ENCODE measurements around the gene OR9K2.
"Not testable (repeated sequence)": the region's sequence is repeated elsewhere in the genome, so short reads cannot be mapped to it uniquely, and the experiment has no call there.

OR9K2 gene

GRCh38 chr12:55126106-55126505, at the start of gene OR9K2:
Gene OR9K2, plus strand, starts transcription at chr12:55126406. Its CDS starts 3,429 bp downstream, at chr12:55129835.
- no peak for DNase-seq (ENCODE audit: low spot score)

DNA sequence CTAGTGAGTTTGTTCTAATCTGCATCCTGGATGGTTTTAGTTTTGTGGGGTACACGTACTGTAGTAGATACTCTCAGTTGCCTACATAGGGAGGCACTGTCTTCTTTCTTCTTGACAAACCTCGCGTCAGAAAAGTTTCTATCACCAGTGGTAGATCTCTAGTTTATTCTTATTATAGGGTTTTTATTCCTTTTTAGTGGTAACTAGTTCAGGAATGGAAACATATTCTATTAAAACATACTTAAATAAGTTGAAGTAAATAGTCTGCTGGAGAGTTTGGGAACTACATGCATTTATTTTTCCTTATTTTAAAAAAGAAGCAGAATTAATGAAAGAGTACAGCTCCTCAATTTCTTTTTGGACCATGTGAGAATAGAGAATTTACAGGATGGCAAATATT, 33.6 kb upstream of the OR9K2 start:
- DNase-seq (ENCODE audit: low spot score) = no peak

GRCh38 chr12:55112378-55112875, 13.8 kb upstream of the OR9K2 start:
- DNase-seq (ENCODE audit: low spot score) = no peak

DNA sequence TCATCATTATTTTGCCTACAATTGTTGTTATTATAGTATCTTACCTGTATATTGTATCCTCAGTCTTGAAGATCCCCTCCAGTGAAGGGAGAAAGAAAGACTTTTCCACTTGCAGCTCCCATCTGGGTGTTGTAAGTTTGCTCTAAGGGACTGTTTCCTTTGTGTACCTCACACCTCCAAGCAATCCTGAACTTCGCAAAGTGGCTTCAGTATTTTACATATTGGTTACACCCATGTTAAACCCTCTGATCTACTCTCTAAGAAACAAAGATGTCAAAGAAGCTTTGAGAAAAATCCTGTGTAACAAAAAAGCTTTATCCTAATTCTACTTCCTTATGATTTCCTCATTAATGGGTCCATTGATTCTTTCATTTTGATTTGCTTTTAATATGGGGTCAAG, 10.1 kb upstream of the OR9K2 start:
- no peak for DNase-seq (ENCODE audit: low spot score)

- DNase-seq (ENCODE audit: low spot score) = no peak
These were observed 6.6 kb downstream of the OR9K2 start for GRCh38 chr12:55132816-55133215.

GRCh38 chr12:55142669-55143565, 16.7 kb downstream of the OR9K2 start:
- DNase-seq (ENCODE audit: low spot score) = peak; percentile 22

- no peak for DNase-seq (ENCODE audit: low spot score)
These were observed 17.3 kb downstream of the OR9K2 start for GRCh38 chr12:55143566-55143870.

DNA sequence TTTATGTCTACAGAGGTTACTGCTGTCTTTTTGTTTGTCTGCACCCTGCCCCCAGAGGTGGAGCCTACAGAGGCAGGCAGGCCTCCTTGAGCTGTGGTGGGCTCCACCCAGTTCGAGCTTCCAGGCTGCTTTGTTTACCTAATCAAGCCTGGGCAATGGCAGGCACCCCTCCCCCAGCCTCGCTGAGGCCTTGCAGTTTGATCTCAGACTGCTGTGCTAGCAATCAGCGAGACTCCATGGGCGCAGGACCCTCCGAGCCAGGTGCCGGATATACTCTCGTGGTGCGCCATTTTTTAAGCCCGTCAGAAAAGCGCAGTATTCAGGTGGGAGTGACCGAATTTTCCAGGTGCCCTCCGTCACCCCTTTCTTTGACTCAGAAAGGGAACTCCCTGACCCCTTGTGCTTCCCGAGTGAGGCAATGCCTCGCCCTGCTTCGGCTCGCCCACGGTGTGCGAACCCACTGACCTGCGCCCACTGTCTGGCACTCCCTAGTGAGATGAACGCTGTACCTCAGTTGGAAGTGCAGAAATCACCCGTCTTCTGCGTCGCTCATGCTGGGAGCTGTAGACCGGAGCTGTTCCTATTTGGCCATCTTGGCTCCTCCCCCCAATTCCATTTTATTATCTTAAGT, 40.9 kb downstream of the OR9K2 start:
- not testable (repeated sequence) for DNase-seq (ENCODE audit: low spot score)

- DNase-seq (ENCODE audit: low spot score) = no peak
These were observed 45.2 kb downstream of the OR9K2 start for GRCh38 chr12:55171445-55171844.

GRCh38 chr12:55171846-55172245, 45.6 kb downstream of the OR9K2 start:
- DNase-seq (ENCODE audit: low spot score) = not testable (repeated sequence)

DNA sequence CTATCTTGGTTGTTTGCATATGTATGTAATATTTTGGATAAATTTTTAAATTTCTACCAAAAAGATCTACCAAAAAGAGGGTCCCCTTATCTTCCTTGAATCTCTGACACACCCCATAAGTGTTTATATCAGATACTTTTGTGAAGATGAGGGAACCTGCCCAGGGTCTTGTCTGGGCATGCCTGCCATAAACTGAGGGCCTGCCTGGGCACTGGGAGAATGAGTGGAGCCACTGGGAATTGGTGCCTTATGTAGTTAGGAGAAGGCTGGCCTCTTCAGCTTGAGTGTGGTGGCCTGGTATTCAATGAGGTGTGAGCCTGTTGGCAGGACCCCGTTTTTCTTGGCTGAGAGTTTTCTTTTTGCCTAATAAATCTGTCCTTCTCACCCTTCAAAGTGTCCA, 46.5 kb downstream of the OR9K2 start:
- DNase-seq (ENCODE audit: low spot score) = no peak

- no peak for DNase-seq (ENCODE audit: low spot score)
These were observed 47.2 kb downstream of the OR9K2 start for GRCh38 chr12:55173456-55173855.
